GM12864 (cell line): ENCODE measurements around the gene ZBTB7A.

Experiments used
- DNase-seq: peaks from one replicate; pipeline ENCODE4 v3.0.0-alpha.2; 2011; ENCODE audit warnings: low read depth
- H3K4me3 ChIP-seq: 2 replicates; pipeline ENCODE4 v1.5.1; 2011; ENCODE audit warnings: mild to moderate bottlenecking, low read depth, low read length, control low read depth
- TF ChIP-seq, protein P1 (sequence below): IDR thresholded peaks from 2 replicates; pipeline ENCODE4 v1.5.1; 2011; ENCODE audit warnings: low read depth, mild to moderate bottlenecking, moderate library complexity, low read length, control low read depth, inconsistent platforms; ENCODE audit errors: missing control alignments

ZBTB7A gene

DNA sequence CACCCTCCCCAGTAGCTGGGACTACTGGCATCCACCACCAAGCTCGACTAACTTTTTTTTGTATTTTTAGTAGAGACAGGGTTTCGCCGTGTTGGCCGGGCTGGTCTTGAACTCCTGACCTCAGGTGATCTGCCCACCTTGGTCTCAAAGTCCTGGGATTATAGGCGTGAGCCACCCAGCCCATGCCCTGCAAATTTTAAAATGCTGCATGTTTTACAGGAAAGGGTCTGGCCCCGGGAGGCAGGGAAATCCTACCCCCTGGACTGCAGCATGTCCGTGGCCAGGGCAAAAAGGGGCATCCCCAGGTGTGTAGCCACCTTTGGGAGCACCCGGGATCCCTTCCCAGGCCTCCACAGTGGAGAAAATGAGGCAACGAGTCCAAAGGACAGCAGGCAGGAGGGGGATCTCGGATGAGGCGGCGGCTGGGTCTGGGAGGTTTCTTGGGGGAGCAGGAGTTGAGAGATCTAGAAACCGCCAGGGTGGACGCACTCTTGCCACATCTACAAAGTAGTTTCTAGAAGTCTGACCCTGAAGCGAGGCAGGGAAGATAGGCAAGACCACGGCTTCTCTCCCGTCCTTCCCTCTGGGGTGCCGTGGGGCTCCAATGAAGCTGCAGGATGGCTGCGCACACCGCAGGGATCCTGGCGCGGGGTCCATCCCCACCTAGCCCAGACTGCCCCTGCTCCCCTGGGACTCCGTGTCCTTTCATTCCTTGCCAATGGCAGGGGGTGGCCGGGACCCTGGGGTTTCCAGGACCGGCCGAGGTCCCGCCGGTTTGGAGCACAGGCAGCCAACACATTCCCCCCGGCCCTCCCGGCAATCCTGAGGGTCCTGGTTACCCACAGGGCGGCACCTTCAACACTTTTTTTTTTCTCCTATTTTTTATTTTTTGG is 21.3 kb upstream of the ZBTB7A start:
- DNase-seq, result no peak
- no peak overlapping the region for H3K4me3 ChIP-seq
- TF ChIP-seq, protein P1, sequence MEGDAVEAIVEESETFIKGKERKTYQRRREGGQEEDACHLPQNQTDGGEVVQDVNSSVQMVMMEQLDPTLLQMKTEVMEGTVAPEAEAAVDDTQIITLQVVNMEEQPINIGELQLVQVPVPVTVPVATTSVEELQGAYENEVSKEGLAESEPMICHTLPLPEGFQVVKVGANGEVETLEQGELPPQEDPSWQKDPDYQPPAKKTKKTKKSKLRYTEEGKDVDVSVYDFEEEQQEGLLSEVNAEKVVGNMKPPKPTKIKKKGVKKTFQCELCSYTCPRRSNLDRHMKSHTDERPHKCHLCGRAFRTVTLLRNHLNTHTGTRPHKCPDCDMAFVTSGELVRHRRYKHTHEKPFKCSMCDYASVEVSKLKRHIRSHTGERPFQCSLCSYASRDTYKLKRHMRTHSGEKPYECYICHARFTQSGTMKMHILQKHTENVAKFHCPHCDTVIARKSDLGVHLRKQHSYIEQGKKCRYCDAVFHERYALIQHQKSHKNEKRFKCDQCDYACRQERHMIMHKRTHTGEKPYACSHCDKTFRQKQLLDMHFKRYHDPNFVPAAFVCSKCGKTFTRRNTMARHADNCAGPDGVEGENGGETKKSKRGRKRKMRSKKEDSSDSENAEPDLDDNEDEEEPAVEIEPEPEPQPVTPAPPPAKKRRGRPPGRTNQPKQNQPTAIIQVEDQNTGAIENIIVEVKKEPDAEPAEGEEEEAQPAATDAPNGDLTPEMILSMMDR, result no peak

DNA sequence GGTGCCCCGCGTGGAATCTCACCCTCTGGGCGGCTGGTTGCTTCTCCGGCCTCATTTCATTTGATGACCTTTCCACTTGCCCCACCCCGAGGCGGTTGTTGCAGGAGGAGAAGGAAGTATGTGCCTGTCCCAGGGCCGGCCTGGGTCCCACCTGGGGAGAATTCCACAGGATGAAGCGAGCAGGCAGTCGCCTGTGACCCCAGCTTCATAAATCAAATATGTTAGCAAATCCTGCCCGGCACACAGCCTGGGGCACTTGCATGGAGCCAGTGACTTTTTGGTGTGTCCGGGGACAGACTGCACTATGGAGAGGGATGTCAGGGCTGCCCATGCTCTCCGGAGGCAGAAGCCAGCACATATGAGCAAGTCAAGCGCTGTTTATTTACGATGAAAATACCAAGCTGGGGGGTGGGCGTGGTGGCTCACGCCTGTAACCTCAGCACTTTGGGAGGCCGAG is 19.7 kb upstream of the ZBTB7A start:
- TF ChIP-seq, protein P1, result no peak
- H3K4me3 ChIP-seq, result no peak overlapping the region
- no peak for DNase-seq

DNA sequence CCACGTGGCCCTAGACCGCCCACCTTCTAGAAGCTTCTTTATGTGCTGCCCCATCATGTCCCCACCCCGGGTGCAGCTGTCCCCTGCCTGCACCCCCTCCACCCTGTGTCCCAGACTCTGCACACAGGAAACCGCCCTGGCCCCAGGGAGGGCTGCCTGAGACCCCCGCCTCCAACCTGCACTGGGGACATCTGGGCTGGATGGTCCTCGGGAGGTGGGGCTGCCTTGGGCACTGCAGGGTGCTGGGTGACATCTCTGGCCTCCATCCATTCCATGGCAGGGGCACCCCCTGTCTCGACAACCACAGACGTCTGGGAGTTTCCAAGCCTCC is 17.8 kb upstream of the ZBTB7A start:
- TF ChIP-seq, protein P1, result no peak
- no peak overlapping the region for H3K4me3 ChIP-seq
- DNase-seq, result no peak

DNA sequence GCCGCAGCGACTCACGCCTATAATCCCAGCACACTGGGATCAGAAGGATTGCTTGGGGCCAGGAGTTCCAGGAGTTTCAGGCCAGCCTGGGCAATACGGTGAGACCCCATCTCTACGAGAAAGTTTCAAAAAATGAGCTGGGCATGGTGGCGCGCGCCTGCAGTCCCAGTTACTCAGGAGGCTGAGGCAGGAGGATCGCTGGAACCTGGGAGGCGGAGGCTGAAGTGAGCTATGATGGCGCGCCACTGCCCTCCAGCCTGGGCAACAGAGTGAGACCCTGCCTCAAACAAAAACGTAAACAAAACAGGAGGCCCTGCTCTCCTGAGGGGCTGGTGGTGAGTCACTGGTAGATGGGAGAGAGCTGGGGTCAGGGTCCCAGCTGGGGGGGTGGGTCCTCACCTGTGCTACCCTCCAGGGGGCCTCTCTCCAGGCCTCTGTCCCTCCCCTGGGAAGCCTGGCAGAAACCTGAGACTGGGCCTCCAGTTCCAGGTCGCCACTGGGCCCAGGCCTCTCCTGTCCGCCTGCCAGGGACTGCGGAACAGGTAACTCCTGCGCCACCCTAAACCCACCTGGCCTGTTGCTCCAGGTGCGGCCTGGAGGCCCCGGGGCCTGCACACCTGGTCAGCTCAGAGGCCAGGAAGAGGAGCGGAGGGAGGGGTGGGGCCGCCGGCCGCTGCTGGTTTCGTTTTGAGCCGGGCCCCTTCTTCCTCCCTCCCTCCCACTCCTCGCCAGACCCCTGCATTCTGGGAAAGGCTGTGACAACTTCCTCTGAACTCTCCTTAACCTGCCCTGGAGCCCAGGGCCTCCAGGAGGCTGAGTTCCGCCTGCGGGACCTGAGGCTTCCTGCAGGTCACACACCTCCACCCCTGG is 17.2 kb upstream of the ZBTB7A start:
- DNase-seq, result no peak
- TF ChIP-seq, protein P1, result no peak

DNA sequence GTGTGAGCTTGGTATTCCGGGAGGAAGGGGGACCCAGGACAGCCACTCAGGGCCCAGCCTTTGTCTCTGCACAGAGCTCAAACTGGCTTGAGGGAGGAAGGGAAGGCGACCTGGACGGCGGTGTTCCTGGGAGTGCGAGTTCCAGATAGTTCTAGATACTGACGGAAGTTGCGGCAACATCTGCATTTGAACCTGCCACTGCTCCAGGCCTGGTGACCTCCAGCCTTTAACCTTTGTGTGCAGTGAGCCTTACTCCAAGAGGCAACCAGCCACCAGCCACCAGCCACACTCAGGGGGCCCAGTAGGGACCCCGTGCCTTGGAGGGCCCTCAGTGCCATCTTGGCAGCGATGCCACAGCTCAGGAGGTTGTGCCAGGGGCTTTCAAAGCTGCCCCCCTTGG is 15.5 kb upstream of the ZBTB7A start:
- no peak for DNase-seq
- H3K4me3 ChIP-seq, result no peak overlapping the region
- TF ChIP-seq, protein P1, result no peak

More for the DNA sequence above, 17.2 kb upstream of the ZBTB7A start:
- peak overlapping the region; percentile 9; the same call in 1 of the 2 replicates for H3K4me3 ChIP-seq

DNA sequence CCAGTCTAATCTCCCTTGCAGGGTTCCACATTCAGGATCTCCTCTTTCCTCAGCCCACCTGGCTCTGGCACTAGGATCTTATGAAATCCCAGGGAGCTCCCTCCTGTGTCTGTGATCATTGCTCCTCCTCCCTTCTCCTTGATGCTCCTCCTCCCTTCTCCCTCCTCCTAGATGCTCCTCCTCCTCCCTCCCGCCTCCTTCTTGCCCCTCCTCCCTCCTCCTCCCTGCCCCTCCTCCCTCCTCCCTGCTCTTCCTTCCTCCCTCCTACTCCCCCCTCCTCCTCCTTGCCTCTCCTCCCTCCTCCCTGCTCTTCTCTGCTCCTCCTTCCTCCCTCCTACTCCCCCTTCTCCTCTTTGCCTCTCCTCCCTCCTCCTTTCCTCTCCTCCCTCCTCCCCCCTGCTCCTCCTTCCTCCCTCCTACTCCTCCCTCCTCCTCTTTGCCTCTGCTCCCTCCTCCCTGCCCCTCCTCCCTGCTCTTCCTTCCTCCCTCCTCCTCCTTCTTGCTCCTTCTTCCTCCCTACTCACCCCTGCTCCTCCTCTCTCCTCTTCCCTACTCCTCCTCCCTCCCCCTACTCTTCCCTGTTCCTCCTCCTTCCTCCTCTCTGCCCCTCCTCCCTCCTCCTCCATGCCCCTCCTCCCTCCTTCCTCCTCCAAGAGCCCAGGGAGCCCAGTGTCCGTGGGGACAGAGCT is 14.9 kb upstream of the ZBTB7A start:
- TF ChIP-seq, protein P1, result no peak
- no peak overlapping the region for H3K4me3 ChIP-seq
- no peak for DNase-seq
